IPS-18a (cell line): ENCODE results near the gene SND1.

Source experiments
- H3K27ac ChIP-seq: one replicate; pipeline ENCODE4 v1.5.1; 2013; ENCODE audit warnings: low read length
- H3K27me3 ChIP-seq: one replicate; pipeline ENCODE4 v1.6.1; 2013; ENCODE audit warnings: mild to moderate bottlenecking, low read length; ENCODE audit not compliant: control insufficient read depth, insufficient read depth
- H3K36me3 ChIP-seq: one replicate; pipeline ENCODE4 v1.6.1; 2013; ENCODE audit warnings: low read depth, low read length; ENCODE audit not compliant: control insufficient read depth
- H3K4me1 ChIP-seq: one replicate; pipeline ENCODE4 v1.6.1; 2013; ENCODE audit warnings: low read depth, low read length; ENCODE audit not compliant: control insufficient read depth
- H3K4me3 ChIP-seq: one replicate; pipeline ENCODE4 v1.5.1; 2013; ENCODE audit warnings: low read length
- H3K9ac ChIP-seq: one replicate; pipeline ENCODE4 v1.6.1; 2013; ENCODE audit warnings: mild to moderate bottlenecking, low read length, moderate library complexity
- H3K9me3 ChIP-seq: one replicate; pipeline ENCODE4 v1.6.1; 2013; ENCODE audit warnings: low read depth, low read length; ENCODE audit not compliant: control insufficient read depth

The SND1 gene

GRCh38 chr7:127812540-127812939, 160.5 kb downstream of the SND1 start:
- no peaks in the 10 kb centered on the region for H3K27me3 ChIP-seq
- no peaks in the 10 kb centered on the region for H3K9me3 ChIP-seq
- no peak overlapping the region for H3K9ac ChIP-seq
- no peak overlapping the region for H3K4me3 ChIP-seq
- H3K4me1 ChIP-seq, result peaks cover 46% of the 10 kb centered on the region
- H3K36me3 ChIP-seq, result peaks cover 12% of the 10 kb centered on the region
- H3K27ac ChIP-seq, result no peak overlapping the region

- Histone ChIP-seq H3K27me3 (no peaks in the 10 kb centered on the region), H3K4me1 (peaks cover 31% of the 10 kb centered on the region), H3K27ac (no peak overlapping the region), H3K9ac (no peak overlapping the region), H3K4me3 (no peak overlapping the region), H3K9me3 (no peaks in the 10 kb centered on the region), H3K36me3 (peaks cover 4% of the 10 kb centered on the region)
Measured at GRCh38 chr7:127813991-127814541, 162.1 kb downstream of the SND1 start.

GRCh38 chr7:127815631-127816145, 163.7 kb downstream of the SND1 start:
- no peaks in the 10 kb centered on the region for H3K36me3 ChIP-seq
- no peak overlapping the region for H3K27ac ChIP-seq
- H3K4me1 ChIP-seq, result peaks cover 43% of the 10 kb centered on the region
- H3K9me3 ChIP-seq, result no peaks in the 10 kb centered on the region
- no peaks in the 10 kb centered on the region for H3K27me3 ChIP-seq
- no peak overlapping the region for H3K4me3 ChIP-seq
- H3K9ac ChIP-seq, result no peak overlapping the region

- Histone ChIP-seq H3K27ac (no peak overlapping the region), H3K9me3 (no peaks in the 10 kb centered on the region), H3K27me3 (no peaks in the 10 kb centered on the region), H3K9ac (no peak overlapping the region), H3K4me1 (peaks cover 49% of the 10 kb centered on the region), H3K4me3 (no peak overlapping the region), H3K36me3 (no peaks in the 10 kb centered on the region)
Measured at GRCh38 chr7:127816354-127817190, 164.6 kb downstream of the SND1 start.

- Histone ChIP-seq H3K9me3 (no peaks in the 10 kb centered on the region), H3K4me1 (peaks cover 46% of the 10 kb centered on the region), H3K36me3 (no peaks in the 10 kb centered on the region)
Measured at GRCh38 chr7:127817466-127817865, 165.5 kb downstream of the SND1 start.

GRCh38 chr7:127818306-127818705, 166.3 kb downstream of the SND1 start:
- H3K27me3 ChIP-seq, result no peaks in the 10 kb centered on the region
- H3K9ac ChIP-seq, result no peak overlapping the region
- peaks cover 46% of the 10 kb centered on the region for H3K4me1 ChIP-seq
- no peak overlapping the region for H3K4me3 ChIP-seq
- no peaks in the 10 kb centered on the region for H3K36me3 ChIP-seq
- no peak overlapping the region for H3K27ac ChIP-seq
- no peaks in the 10 kb centered on the region for H3K9me3 ChIP-seq

More at GRCh38 chr7:127817466-127817865, 165.5 kb downstream of the SND1 start:
- Histone ChIP-seq H3K9ac (no peak overlapping the region), H3K27ac (no peak overlapping the region), H3K27me3 (no peaks in the 10 kb centered on the region), H3K4me3 (no peak overlapping the region)

- no peaks in the 10 kb centered on the region for H3K9me3 ChIP-seq
- H3K27ac ChIP-seq, result no peak overlapping the region
- no peak overlapping the region for H3K9ac ChIP-seq
- H3K27me3 ChIP-seq, result no peaks in the 10 kb centered on the region
- H3K36me3 ChIP-seq, result no peaks in the 10 kb centered on the region
- H3K4me1 ChIP-seq, result peaks cover 38% of the 10 kb centered on the region
- no peak overlapping the region for H3K4me3 ChIP-seq
Measured at GRCh38 chr7:127819975-127820731, 168.2 kb downstream of the SND1 start.

- Histone ChIP-seq H3K36me3 (no peaks in the 10 kb centered on the region), H3K9me3 (no peaks in the 10 kb centered on the region), H3K4me1 (peaks cover 36% of the 10 kb centered on the region), H3K27me3 (no peaks in the 10 kb centered on the region), H3K27ac (no peak overlapping the region), H3K9ac (no peak overlapping the region), H3K4me3 (no peak overlapping the region)
Measured at GRCh38 chr7:127820732-127821085, 168.7 kb downstream of the SND1 start.

- Histone ChIP-seq H3K27ac (no peak overlapping the region), H3K9ac (no peak overlapping the region), H3K4me3 (no peak overlapping the region), H3K36me3 (no peaks in the 10 kb centered on the region), H3K4me1 (peaks cover 32% of the 10 kb centered on the region), H3K9me3 (no peaks in the 10 kb centered on the region), H3K27me3 (no peaks in the 10 kb centered on the region)
Measured at GRCh38 chr7:127821146-127821545, 169.2 kb downstream of the SND1 start.

- Histone ChIP-seq H3K27ac (no peak overlapping the region), H3K9me3 (no peaks in the 10 kb centered on the region), H3K27me3 (no peaks in the 10 kb centered on the region), H3K36me3 (no peaks in the 10 kb centered on the region), H3K9ac (no peak overlapping the region), H3K4me1 (peaks cover 32% of the 10 kb centered on the region), H3K4me3 (no peak overlapping the region)
Measured at GRCh38 chr7:127822822-127823508, 171.0 kb downstream of the SND1 start.

- no peaks in the 10 kb centered on the region for H3K9me3 ChIP-seq
- H3K4me3 ChIP-seq, result no peak overlapping the region
- H3K27ac ChIP-seq, result no peak overlapping the region
- H3K27me3 ChIP-seq, result no peaks in the 10 kb centered on the region
- peaks cover 29% of the 10 kb centered on the region for H3K4me1 ChIP-seq
- no peak overlapping the region for H3K9ac ChIP-seq
- H3K36me3 ChIP-seq, result no peaks in the 10 kb centered on the region
Measured at GRCh38 chr7:127824682-127825081, 172.7 kb downstream of the SND1 start.
